Neural progenitor cell (in vitro differentiated cells): Measurements from ENCODE around the gene LMX1B.

ENCODE experiments used
- CTCF ChIP-seq: fragments of 200-600 bp; sonication (generic); IDR thresholded peaks from 2 replicates; pipeline ENCODE4 v1.5.1; 2017; ENCODE audit warnings: antibody characterized with exemption, mild to moderate bottlenecking
- EZH2 ChIP-seq: fragments of 200-600 bp; sonication (generic); IDR thresholded peaks from 2 replicates; pipeline ENCODE4 v1.6.1; 2017; ENCODE audit warnings: antibody characterized with exemption, mild to moderate bottlenecking, moderate library complexity
- EZH2phosphoT487 ChIP-seq: fragments of 200-600 bp; sonication (generic); IDR thresholded peaks from 2 replicates; pipeline ENCODE4 v1.6.1; 2017; ENCODE audit warnings: antibody characterized with exemption

GRCh38 chr9:126707083-126707482 lies 93.4 kb downstream of the LMX1B start:
- no peak for TF ChIP-seq CTCF
- no peak for TF ChIP-seq EZH2
- TF ChIP-seq EZH2phosphoT487, result no peak
